ENCODE data around the gene PDE1C.

- TF ChIP-seq, protein P1, sequence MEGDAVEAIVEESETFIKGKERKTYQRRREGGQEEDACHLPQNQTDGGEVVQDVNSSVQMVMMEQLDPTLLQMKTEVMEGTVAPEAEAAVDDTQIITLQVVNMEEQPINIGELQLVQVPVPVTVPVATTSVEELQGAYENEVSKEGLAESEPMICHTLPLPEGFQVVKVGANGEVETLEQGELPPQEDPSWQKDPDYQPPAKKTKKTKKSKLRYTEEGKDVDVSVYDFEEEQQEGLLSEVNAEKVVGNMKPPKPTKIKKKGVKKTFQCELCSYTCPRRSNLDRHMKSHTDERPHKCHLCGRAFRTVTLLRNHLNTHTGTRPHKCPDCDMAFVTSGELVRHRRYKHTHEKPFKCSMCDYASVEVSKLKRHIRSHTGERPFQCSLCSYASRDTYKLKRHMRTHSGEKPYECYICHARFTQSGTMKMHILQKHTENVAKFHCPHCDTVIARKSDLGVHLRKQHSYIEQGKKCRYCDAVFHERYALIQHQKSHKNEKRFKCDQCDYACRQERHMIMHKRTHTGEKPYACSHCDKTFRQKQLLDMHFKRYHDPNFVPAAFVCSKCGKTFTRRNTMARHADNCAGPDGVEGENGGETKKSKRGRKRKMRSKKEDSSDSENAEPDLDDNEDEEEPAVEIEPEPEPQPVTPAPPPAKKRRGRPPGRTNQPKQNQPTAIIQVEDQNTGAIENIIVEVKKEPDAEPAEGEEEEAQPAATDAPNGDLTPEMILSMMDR (conservative IDR thresholded peaks at IDR 0.05; ENCODE audit: low read depth, low read length) = no peak
- no peak for TF ChIP-seq EZH2 (IDR thresholded peaks at IDR 0.05; ENCODE audit: borderline replicate concordance, low read depth, low read length, poor library complexity, severe bottlenecking)
Observed at GRCh38 chr7:31955021-31955420, 115.2 kb downstream of the PDE1C start.

All from A673 (cell line).